Activated T-cell treated with anti-CD3 and anti-CD28 coated beads for 4 hours (primary cell): ENCODE results near the gene DNAJB8.

Experiments
- DNase-seq: peaks from one replicate; pipeline ENCODE4 v3.0.0-alpha.2; 2020

The DNAJB8 gene

GRCh38 chr3:128424508-128425069, 42.1 kb downstream of the DNAJB8 start:
- no peak for DNase-seq

- DNase-seq = no peak
These were observed 43.1 kb downstream of the DNAJB8 start for GRCh38 chr3:128423525-128424147.

DNA sequence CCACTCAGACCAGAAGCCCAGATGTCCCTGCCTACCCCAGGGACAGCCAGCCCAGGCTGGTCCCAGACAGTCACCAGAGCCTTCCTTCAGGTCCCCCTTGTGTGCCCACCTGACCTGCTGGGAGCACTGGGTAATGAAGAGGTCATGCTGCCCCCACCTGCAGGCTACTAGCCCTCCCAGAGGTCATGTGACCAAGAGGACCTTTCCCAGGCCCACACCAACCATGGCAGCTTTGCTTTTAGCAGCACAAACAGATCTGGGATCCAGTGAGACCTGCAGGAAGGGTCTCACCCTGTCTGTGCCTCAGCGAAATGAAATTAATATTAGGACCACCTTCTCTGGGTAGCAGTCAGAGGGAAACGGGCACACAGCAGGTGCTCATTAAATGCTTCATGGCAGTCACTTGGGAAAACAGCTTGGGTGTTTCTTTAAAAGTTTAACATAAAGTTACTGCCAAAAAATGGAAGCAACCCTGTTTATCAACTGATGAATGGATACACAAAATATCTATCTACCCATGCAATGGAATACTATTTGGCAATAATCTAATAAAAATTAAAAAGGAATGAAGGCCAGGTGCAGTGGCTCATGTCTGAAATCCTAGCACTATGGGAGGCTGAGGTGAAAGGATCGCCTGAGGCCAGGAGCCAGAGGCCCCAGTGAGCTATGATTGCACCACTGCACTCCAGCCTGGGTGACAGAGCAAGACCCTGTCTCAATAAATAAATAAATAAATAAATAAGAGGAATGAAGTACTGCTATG, 43.7 kb downstream of the DNAJB8 start:
- DNase-seq = no peak

DNA sequence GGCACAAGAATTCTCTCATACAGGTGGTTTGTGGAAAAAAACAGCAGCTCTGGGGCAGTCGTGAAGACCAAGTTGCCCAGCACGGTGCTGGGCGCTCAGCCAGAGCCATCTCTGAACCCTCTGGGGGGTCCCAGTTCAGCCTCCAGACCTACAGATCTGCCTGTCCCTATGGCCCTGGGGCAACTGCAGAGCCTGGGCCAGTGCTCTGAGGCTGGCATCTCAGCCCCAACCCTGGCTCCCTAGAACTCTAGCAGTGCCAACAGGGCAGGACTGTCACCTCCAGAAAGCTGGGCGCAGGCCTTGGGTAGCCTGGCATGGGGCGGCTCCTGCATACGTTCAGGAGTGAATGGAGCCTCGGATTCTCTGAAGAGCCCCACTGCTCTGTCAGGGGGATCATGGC, 44.7 kb downstream of the DNAJB8 start:
- DNase-seq = no peak

DNA sequence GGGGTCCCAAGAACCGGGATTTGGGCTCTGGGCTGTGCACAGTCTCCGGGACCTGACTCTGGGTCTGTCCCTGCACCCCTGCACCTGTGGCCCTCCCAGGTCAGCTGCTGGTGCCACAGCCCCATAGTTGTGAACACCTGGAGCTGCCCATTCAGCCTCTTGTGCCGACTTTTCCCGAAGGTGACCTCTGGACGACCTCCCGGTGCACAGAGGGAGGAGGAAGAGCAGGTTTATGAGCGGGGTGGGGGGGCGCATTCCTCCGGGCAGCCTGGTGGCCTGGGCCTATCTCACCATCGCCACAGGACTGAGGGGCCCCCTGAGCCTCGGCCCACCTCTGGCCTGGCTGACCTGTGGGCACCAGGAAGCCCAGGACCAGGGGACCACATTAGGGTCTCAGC, 45.3 kb downstream of the DNAJB8 start:
- no peak for DNase-seq

GRCh38 chr3:128420720-128421438, 45.8 kb downstream of the DNAJB8 start:
- no peak for DNase-seq

- DNase-seq = no peak
These were observed 46.4 kb downstream of the DNAJB8 start for GRCh38 chr3:128420289-128420688.

GRCh38 chr3:128419311-128419710, 47.4 kb downstream of the DNAJB8 start:
- DNase-seq = no peak

GRCh38 chr3:128418900-128419299, 47.8 kb downstream of the DNAJB8 start:
- no peak for DNase-seq

- no peak for DNase-seq
These were observed 50.0 kb downstream of the DNAJB8 start for GRCh38 chr3:128416578-128417211.

GRCh38 chr3:128415773-128416577, 50.7 kb downstream of the DNAJB8 start:
- DNase-seq = no peak

GRCh38 chr3:128415200-128415772, 51.4 kb downstream of the DNAJB8 start:
- DNase-seq = no peak

- DNase-seq = no peak
These were observed 53.1 kb downstream of the DNAJB8 start for GRCh38 chr3:128413413-128414205.

DNA sequence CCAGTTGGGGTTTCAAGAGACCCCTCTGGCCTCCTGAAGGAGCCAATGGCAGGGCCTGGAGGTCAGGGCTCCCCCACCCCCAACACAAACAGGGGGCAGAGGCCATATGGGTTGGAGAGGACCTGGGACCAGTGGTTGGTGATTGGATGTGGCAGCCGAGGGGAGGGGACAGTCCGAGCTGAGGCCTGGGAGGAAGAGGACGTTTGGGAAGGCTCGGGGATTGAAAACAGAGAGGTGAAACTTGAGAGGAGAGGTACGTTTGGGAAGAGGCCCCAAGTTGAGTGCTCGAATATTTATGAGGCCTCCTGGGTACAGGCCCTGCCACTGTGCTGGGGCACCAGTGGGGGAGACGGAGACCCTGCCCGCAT, 53.7 kb downstream of the DNAJB8 start:
- DNase-seq = no peak
